IPS-NIHi7 (cell line): Measurements from ENCODE around the gene FAM50A.
"Not testable (repeated sequence)": the region's sequence is repeated elsewhere in the genome, so short reads cannot be mapped to it uniquely, and the experiment has no call there.

Source experiments
- DNase-seq: peaks from one replicate; pipeline ENCODE4 v3.0.0; 2012; ENCODE audit warnings: mixed read lengths; ENCODE audit errors: extremely low spot score

FAM50A gene, protein sequence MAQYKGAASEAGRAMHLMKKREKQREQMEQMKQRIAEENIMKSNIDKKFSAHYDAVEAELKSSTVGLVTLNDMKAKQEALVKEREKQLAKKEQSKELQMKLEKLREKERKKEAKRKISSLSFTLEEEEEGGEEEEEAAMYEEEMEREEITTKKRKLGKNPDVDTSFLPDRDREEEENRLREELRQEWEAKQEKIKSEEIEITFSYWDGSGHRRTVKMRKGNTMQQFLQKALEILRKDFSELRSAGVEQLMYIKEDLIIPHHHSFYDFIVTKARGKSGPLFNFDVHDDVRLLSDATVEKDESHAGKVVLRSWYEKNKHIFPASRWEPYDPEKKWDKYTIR

GRCh38 chrX:154443992-154444754 is at the start of gene FAM50A:
Gene FAM50A (plus strand): TSS chrX:154444141. CDS start chrX:154444236, 95 bp downstream.
- DNase-seq: peak; percentile 71

GRCh38 chrX:154396363-154396762 is 47.6 kb upstream of the FAM50A start:
- not testable (repeated sequence) for DNase-seq

GRCh38 chrX:154396973-154397887 is 46.7 kb upstream of the FAM50A start:
- peak; percentile 23 for DNase-seq

DNA sequence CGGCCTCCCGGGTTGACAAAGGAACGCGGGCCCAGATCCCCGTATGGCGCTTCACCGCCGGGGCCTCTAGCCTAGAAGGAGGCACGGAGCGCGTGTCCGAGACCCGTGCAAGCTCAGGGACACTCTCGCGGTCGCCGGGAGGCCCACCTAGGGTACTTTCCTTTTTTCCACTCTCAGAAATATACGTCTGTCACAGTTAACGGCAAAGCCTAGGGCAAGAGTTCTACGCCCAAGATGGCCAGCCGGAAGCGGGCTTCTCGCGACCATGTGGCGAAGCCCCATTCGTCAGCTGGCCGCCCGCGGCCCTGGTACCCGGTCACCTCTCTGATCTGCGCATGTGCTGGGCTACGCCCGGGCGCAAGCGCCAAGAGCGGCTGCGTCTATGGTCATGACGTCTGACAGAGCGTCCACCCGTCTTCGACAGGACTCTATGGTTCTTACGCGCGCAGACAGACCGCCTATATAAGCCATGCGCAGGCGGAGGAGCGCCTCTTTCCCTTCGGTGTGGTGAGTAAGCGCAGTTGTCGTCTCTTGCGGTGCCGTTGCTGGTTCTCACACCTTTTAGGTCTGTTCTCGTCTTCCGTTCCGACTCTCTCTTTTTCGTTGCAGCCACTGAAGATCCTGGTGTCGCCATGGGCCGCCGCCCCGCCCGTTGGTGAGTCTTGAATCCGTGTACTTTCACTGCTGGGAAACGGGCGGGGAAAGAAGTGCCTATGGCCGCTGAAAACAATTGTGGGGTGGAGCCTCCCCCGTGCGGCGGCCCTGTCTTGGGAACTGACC is 45.9 kb upstream of the FAM50A start, which contains the start of gene RPL10:
TSS of gene RPL10 (plus strand) at position 490 of the 780 bp plus-strand sequence. CDS start at position 633, 143 bp downstream.
- DNase-seq: peak; percentile 87

DNA sequence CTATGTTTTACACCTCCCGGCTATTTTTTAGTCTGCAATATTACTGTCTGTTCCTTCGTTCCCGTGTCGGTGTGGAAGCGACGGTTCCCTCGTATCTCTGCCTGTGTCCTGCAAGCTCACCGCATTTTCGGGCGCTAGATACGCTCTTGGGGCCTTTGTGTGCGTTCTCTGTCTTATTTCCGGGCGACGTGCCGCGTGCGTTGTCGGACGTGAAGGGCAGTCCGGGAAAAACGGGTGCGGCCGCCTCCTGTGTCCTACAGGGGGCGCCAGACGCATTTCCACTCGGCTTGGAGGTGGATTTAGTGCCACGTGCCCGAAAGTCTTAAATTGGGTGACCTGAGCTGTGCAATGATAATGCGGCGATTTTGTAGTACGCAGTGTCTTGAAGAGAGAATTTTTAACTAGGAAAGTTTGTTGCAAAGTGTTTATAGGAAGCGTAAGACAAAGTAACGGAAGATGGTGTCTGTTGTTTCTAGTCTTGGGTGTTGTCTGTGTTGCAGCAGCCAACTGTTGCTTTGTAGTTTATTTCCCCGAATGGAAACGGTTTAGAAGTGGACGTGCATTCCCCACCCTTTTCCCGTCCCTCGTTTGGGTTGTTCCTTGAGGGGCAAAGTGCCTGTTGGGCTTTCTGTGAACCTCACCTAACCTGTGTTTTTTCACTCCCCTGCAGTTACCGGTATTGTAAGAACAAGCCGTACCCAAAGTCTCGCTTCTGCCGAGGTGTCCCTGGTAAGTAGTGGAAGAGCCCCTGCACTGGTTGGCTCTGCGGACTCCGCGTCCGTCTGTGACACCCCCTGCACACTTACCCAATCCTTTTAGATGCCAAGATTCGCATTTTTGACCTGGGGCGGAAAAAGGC is 45.0 kb upstream of the FAM50A start:
- DNase-seq: peak; percentile 17

DNA sequence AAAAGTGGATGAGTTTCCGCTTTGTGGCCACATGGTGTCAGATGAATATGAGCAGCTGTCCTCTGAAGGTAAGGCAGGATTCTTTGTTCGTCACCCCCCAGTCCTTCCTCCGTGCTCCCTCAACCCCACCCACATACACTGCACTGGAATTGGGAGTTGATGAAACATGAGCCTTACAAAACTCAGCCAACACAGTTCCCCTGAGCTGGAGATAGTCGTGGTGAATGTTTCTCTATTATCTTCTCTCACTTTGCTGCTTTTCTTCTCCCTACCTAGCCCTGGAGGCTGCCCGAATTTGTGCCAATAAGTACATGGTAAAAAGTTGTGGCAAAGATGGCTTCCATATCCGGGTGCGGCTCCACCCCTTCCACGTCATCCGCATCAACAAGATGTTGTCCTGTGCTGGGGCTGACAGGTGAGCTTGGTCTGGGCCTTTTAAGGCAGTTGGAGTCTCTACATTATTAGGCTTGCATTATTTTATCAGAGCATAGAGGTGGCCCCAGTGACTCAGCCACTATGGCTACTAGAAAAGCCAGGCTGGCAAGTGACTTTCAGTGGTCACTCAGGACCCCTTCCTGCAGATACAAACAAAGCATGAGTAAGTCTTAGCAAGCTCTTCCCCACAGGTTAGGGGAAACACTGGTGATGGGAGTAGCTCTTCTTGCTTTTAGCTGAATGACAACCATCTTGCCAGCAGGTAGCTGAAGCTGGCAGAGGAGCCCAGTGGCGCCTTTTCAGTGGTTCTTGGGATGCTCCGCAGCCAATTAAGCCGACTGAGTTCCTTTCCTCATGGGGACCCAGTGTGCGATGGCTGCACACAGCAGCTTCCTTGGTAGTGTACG is 44.2 kb upstream of the FAM50A start:
- DNase-seq: no peak

GRCh38 chrX:154400369-154400817 is 43.5 kb upstream of the FAM50A start:
- not testable (repeated sequence) for DNase-seq

- peak; percentile 12 for DNase-seq
Observed at GRCh38 chrX:154401045-154401799, 42.7 kb upstream of the FAM50A start.

DNA sequence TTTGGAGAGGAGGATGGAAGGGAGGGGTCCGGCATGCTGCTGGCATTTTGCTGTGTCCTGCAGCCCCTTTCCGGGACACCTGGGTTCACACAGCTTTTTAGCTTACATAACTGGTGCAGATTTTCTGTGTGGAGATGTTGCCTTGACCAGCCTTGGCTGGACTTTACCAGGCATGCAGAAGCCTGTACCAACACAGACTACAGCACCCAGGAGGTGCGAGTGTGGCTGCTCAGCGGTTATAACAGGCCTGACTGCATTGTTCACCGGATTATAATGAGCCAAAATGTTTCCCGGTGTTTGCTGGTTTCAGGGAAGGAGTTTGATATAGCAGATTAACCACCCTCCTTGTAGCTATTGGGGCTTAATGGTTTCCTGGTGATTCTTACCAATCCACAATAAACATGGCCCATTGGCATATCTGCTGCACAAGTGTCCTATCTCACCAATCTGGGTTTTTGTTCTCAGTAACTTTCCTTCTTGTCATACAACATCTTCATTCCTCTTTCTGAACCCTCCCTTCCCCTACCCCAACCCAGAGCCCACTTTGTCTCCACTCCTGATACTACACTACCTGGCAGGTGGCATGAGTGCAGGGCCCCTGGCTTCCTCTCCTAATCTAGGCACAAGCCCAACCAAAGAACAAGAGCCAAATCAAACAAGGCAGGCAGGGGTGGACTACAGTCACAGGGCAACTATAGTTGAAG is 41.9 kb upstream of the FAM50A start:
- no peak for DNase-seq

- no peak for DNase-seq
Observed at GRCh38 chrX:154402622-154403127, 41.3 kb upstream of the FAM50A start.

- DNase-seq: no peak
Observed at GRCh38 chrX:154403192-154403591, 40.7 kb upstream of the FAM50A start.

DNA sequence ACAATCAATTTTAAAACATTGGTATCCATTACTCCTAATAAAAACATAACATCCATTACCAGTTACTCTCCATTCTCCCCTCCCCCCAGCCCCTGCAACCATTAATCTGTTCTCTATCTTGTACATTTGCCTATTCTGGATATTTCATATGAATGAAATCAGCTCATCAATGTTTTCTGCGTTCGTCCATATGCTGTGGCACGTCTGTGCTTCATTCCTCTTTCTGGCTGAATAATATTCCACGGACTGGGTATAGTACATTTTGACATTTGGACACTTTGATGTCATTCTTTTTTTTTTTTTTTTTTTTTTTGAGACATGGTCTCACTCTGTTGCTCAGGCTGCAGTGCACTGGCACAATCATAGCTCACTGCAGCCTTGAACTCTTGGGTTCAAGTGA is 40.1 kb upstream of the FAM50A start:
- no peak for DNase-seq

- no peak for DNase-seq
Observed at GRCh38 chrX:154404625-154405192, 39.2 kb upstream of the FAM50A start.

DNA sequence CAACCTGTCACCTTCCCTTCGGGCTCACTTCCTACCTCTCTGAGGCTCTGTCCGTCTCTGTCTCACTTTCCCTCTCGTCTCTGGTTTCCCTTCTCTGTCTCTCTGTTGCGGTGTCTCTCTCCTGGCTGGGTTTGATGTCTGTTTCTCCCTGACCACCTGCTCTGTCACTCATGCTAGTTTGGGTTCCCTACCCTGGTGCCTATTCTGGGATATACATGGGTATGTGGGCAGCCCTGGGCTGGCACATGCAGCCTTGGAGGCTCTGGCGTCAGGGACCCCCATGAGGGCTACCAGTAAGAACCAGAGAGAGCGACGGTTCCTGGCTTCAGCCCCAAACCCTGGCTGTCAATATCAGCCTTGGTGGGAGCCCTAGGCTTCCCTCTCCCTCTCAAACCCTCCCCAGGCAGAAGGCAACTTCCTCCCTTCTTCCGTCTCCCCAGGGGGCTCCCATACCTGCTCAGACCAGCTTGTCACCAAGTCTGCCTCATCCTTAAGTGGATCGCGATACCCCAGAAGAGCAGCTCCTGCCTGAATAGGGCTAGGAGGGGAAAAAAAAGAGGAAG is 35.2 kb upstream of the FAM50A start:
- DNase-seq: no peak

DNA sequence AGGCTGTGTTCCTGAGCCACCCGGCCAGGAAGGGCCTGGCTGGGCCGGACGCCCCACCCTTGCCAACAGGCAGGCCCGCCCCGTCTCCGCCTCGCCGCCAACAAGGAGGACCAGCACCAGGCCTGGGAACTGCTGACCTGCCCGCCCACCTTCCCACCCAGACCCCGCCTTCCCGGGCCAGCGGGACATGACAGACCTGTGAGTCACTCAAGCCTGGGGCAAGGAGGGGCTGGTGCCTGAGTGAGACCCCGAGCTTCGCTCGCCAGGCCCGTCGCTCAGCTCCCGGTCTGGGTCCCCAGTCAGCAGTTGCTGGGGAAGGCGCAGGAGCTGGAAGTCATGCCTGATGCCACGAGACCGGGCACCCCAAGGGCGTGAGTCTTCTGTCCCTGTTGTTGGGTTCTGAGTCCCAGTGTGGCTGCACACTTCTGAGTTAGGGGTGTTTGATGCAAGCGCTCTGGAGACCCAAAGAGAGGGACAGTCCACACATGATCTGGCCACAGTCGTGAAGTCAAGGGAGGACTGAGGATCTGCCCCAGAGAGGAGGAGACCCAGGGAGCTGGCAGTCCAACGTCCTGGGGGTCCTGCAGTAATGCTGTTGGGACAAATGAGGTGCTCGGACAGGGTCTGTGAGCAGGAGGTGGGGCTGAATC is 34.6 kb upstream of the FAM50A start, which contains the start of gene DNASE1L1:
TSS of gene DNASE1L1 (minus strand) at position 33 of the 650 bp plus-strand sequence. CDS start 3,686 bp downstream, outside the sequence.
- peak; percentile 77 for DNase-seq

GRCh38 chrX:154411981-154412340 is 32.0 kb upstream of the FAM50A start:
- peak; percentile 59 for DNase-seq
